ENCODE measurements around the gene RHOG.
"Not testable (repeated sequence)": the region's sequence is repeated elsewhere in the genome, so short reads cannot be mapped to it uniquely, and the experiment has no call there.

Gene RHOG

GRCh38 chr11:3840870-3841425 is at the start of gene RHOG:
RHOG (minus strand) TSS chr11:3840959; CDS start chr11:3828138, 12,821 bp downstream.
- peak; percentile 21 for DNase-seq

GRCh38 chr11:3890014-3890413 is 49.3 kb upstream of the RHOG start:
- no peak for DNase-seq

GRCh38 chr11:3888876-3889275 is 48.1 kb upstream of the RHOG start:
- DNase-seq = no peak

- no peak for DNase-seq
These were observed 46.2 kb upstream of the RHOG start for GRCh38 chr11:3886985-3887384.

- no peak for DNase-seq
These were observed 45.1 kb upstream of the RHOG start for GRCh38 chr11:3885855-3886254.

GRCh38 chr11:3882655-3883054 is 41.9 kb upstream of the RHOG start:
- DNase-seq = no peak

- no peak for DNase-seq
These were observed 40.0 kb upstream of the RHOG start for GRCh38 chr11:3880724-3881123.

GRCh38 chr11:3879967-3880542 is 39.3 kb upstream of the RHOG start:
- DNase-seq = no peak

GRCh38 chr11:3879216-3879966 is 38.6 kb upstream of the RHOG start:
- no peak for DNase-seq

- DNase-seq = no peak
These were observed 37.5 kb upstream of the RHOG start for GRCh38 chr11:3878258-3878584.

- DNase-seq = no peak
These were observed 36.9 kb upstream of the RHOG start for GRCh38 chr11:3877364-3878257.

- DNase-seq = no peak
These were observed 35.9 kb upstream of the RHOG start for GRCh38 chr11:3876613-3877012.

- DNase-seq = no peak
These were observed 33.1 kb upstream of the RHOG start for GRCh38 chr11:3873712-3874349.

- no peak for DNase-seq
These were observed 26.7 kb upstream of the RHOG start for GRCh38 chr11:3867209-3868091.

GRCh38 chr11:3866836-3867208 is 26.1 kb upstream of the RHOG start:
- no peak for DNase-seq

GRCh38 chr11:3866206-3866605 is 25.4 kb upstream of the RHOG start:
- no peak for DNase-seq

- DNase-seq = no peak
These were observed 24.8 kb upstream of the RHOG start for GRCh38 chr11:3865388-3866193.

GRCh38 chr11:3861683-3862082 is 20.9 kb upstream of the RHOG start:
- no peak for DNase-seq

GRCh38 chr11:3860898-3861393 is 20.2 kb upstream of the RHOG start:
- not testable (repeated sequence) for DNase-seq

- no peak for DNase-seq
These were observed 19.6 kb upstream of the RHOG start for GRCh38 chr11:3860375-3860774.

- no peak for DNase-seq
These were observed 18.7 kb upstream of the RHOG start for GRCh38 chr11:3859373-3859881.

Data from NCI-H1436 treated with DMSO at 0.1 percent for 48 hours (cell line).